Cerebellar nuclear complex (tissue), 1 donor: ENCODE results near the gene SP140L.
"Not testable (repeated sequence)": the region's sequence is repeated elsewhere in the genome, so short reads cannot be mapped to it uniquely, and the experiment has no call there.

Experiments used
- DNase-seq, 2 experiments: peaks; one replicate each; lab custom pipeline; 2025; lab: John Stamatoyannopoulos, UW

SP140L gene

DNA sequence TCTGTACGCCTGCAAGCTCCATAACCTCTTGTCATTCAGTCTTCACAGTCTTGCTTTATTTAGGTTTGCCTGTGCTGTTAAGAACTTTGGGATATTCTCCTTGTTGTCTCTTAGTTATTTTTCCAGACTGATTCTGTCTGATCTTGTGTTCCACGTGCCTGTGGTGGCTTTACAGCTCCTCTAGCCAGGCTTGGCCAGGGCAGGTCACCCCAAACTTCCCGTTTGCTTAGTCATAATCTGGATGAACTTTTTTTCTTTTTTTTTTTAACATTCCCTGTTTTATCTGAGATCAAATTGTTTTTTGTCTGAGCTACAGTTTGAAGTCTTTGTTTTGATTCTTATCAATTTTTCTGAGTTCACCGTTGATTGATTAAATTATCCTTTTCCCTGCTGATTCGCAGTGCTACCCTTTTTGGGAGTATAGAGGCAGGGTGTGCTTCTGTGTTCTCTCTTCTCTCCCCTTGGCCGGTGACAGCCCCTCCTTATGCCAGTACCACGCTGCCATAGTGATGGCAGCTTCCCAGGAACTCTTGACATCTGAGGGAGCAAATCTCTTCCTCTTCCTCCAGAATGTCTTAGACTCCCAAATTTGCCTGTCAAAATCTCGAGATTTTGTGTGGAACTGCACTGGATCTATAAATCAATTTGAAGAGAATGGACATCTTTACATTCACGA lies 91.5 kb downstream of the SP140L start:
- no peak for DNase-seq

DNA sequence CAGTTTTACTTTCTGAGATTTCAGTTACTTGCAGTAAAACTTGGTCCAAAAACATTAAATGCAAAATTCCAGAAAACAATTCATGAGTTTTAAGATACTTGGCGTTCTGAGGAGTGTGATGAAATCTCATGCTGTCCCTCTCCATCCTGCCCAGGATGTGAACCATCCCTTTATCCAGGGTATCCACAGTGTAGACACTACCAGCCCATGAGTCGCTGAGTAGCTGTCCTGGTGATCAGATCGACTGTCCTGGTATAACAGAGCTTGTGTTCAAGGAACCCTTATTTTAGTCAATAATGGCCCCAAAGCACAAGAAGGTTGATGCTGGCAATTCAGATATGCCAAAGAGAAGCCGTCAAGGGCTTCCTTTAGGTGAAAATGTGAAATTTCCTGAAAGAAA lies 92.2 kb downstream of the SP140L start:
- DNase-seq: no peak

DNA sequence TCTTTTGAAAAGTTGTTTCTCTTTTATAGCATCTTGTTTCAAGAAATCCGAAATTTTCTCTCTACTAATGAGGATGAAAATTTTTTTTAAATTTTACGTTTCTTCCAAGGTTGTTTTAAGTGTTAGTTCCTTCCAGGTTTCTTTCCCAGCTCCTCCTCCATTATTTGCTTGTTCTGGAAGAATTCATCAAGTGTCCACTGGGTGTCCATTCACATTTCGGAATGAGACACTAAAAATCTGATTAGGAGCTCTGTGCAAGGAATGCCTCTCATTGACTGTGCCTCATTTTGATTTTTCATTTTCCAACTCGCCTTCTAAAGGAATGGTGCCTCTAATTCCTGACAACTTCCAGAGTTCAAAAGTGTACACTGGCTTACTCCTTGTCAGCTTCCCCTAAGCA lies 95.2 kb downstream of the SP140L start:
- DNase-seq: no peak

- DNase-seq: no peak
Measured at GRCh38 chr2:230423851-230424458, 97.0 kb downstream of the SP140L start.

DNA sequence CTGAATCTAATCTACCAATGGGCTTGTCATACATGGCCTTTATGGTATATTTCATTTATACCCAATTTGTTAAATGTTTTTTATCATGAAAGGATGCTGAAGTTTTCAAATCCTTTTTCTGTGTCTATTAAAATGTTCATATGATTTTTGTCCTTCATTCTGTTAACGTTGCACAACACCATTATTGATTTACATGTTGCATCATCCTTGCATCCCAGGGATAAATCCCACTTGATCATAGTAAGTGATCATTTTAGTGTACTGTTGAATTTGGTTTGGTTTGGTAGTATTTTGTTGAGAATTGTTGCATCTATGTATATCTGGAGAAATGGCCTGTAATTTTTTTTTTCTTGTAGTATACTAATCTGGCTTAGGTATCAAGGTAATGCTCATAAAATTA lies 98.4 kb downstream of the SP140L start:
- no peak for DNase-seq

DNA sequence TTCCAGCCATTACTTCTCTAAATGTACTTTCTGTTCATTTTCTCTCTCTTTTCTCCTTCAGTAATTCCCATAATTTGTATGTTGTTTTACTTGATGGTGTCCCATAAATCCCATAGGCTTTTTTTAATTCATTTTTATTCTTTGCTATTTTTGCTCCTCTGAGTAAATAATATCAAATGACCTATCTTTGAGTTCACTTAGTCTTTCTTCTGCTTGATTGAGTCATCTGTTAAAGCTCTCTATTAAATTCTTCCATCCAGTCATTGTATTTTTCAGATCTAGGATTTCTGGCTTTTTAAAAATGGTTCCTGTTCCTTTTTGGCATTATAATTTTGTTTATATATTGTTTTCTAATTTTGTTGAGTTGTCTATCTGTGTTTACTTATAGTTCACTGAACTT lies 102.5 kb downstream of the SP140L start:
- DNase-seq: no peak

GRCh38 chr2:230430957-230431910 lies 104.2 kb downstream of the SP140L start:
- no peak for DNase-seq

DNA sequence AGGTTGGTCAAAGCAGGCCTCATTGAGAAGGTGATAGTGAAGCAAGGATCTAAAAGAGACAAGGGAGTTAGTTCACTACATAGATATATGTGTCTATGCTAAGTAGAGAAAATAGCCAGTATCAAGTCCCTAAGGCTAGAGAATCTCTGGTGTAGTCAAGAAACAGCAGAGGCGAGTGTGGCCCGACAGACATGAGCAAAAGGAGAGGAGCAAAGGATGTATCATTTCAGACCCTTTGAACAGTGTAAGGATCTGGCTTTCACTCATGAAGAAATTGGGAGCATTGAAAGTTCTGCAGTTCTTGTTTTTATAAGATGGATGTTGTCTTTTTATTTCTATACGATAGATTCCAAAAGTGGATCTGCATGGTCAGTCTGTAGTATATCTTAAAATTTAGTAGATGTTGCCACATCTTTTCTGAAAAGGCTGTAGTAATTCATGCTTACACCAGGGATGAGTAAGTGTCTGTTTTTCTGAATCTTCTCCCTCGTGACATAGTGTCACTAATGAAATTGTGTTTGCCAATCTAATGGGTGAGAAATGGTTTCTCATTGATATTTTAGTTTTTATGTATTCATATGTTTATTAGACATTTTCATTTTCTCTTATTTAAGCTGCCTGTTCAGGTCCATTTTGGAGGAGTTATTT lies 107.8 kb downstream of the SP140L start:
- DNase-seq: no peak

DNA sequence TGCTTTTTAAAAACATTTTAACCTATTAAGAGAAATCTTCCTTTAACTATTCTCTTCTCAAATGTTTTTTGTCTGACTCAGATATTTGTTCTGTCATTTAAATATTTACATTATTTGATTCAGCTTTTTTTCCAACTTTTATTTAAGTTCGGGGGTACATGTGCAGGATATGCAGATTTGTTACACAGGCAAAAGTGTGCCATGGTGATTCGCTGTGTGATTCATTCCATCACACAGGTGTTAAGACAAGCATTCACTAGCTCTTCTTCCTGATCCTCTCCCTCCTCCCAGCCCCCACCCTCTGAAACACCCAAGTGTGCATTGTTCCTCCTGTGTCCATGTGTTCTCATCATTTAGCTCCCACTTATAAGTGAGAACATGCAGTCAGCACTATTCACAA lies 108.4 kb downstream of the SP140L start:
- no peak for DNase-seq

DNA sequence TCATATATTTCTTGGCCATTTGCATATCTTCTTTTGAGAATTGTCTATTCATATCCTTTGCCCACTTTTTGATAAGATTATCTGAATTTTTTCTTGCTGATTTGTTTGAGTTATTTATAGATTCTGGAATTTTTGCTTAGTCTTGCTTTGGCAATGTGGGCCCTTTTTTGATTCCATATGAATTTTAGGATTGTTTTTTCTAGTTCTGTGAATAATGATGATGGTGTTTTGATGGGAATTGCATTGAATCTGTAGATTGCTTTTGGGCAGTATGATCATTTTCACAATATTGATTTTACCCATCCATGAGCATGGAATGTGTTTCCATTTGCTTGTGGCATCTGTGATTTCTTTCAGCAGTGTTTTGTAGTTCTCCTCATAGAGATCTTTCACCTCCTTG lies 112.1 kb downstream of the SP140L start:
- not testable (repeated sequence) for DNase-seq

GRCh38 chr2:230439590-230439989 lies 112.6 kb downstream of the SP140L start:
- DNase-seq: no peak

- DNase-seq: no peak
Measured at GRCh38 chr2:230441227-230441897, 114.4 kb downstream of the SP140L start.

- DNase-seq: no peak
Measured at GRCh38 chr2:230443541-230443940, 116.5 kb downstream of the SP140L start.

- no peak for DNase-seq
Measured at GRCh38 chr2:230444832-230445231, 117.8 kb downstream of the SP140L start.

DNA sequence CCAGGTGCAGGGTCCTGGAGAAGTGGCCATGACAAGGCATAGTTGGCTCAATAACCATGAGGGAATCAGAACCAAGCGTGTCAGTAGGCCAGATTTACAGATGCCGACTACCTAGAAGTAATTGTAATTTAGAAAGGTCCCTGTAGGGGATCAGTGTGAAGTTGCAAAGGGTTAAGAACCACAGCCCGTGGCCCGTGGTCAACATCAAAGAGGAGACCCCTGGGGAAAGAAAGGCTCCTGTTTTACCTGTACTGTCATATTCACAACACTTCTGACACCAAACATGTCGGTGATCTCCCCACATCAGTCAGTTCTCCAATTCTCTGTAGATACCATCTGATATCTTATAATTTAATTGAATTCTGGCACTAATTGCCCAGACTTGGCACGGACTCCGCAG lies 120.0 kb downstream of the SP140L start:
- no peak for DNase-seq

GRCh38 chr2:230447455-230448451 lies 120.8 kb downstream of the SP140L start:
- DNase-seq: no peak

GRCh38 chr2:230449901-230450467 lies 123.0 kb downstream of the SP140L start:
- DNase-seq: no peak

- DNase-seq: no peak
Measured at GRCh38 chr2:230453006-230453405, 126.0 kb downstream of the SP140L start.
